Measurements from ENCODE around the gene SH3D21.

The SH3D21 gene

DNA sequence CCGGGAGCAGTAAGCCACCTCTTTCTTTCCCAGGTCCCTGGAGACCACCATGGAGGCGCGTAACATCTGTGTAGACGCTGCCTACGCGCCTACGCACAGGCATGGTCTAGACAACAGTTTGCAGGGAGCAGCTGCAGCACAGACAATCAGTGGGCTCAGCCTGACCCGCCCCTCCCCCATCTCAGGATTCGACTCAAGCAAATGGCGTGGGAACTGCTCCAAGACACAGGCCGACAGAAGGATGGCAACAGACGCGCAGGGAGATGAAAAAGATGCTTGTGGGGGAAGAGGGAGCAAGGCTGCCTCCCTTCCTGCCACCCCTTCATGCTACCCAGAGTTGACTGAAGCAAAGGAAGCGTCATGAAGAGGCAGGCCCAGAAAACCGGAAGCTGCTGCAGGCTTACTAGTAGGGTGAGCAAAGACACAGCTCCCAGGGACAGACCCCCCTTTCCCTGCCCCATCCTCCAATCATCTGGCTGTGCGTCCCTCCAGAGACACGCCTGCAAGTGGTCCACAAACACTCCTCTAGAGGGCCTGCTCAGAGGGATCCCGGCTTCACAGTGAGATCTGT lies 60.0 kb downstream of the SH3D21 start:
- peak; percentile 68 for DNase-seq

GRCh38 chr1:36367066-36367465 lies 60.9 kb downstream of the SH3D21 start:
- DNase-seq, result no peak

- DNase-seq, result no peak
Measured at GRCh38 chr1:36367798-36368197, 61.6 kb downstream of the SH3D21 start.

DNA sequence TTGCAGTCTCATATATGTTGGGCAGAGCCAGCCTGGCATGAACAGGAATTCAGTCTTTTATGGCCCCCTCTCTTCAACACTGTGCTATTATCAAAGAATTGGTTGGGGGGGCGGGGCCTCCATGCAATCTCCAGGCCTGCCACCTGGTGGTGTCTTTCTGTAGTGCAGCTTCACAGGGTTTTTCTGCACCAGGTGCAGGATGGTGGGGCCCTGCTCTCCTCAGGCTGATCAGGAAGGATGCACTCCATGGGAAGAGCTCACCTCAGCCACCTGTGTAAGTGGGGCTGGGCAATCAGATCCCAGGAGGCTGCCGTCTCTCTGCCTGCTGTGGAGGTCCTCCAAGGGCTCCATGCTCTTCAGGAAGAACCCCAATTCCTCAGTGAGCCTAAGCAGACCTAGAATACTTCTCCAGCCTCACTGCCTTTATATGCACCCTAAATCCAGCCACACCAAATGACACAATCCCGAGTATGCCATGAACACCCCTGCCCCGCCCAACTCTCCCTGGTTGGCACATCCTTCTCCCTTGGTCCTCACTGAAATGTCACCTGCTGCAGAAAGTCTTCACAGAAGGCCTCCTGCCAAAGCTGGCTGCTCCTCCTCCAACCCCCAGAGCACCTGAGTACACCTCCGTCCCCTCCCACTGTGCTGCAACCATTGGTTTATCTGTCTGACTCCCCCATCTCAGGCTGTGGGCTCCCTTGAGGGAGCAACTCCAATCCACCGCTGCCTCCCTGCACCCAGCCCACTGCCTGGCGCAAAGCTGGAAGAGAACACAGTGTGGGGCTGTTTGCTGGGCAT lies 63.1 kb downstream of the SH3D21 start:
- peak; percentile 93 for DNase-seq

Measured in hematopoietic multipotent progenitor cell treated with erythropoietin and hydrocortisone succinate and interleukin-3 and kit ligand, for 6 days (in vitro differentiated cells).